Measurements from ENCODE around the gene FBL. TPM values are rescaled to one million over a fixed set of nuclear protein-coding genes. Genes with fewer than 3 reads are reported as not detected.
A peak's percentile ranks its signal among the peaks of the same experiment; 100 is the strongest.

Gene FBL
- total and polyA plus RNA-seq, 3 experiments from 2014 or later: 182 to 682 (median 661) TPM

GRCh38 chr19:39871886-39872866 is 26.0 kb upstream of the FBL start:
- Histone ChIP-seq H3K4me1 (ENCODE audit: insufficient read depth, low read length) (no peaks in the 10 kb centered on the region), H3K27me3 (ENCODE audit: insufficient read depth, low read length, poor library complexity, severe bottlenecking) (no peaks in the 10 kb centered on the region), H3K9me3 (ENCODE audit: low read length) (no peaks in the 10 kb centered on the region), H3K27ac (ENCODE audit: low read depth, low read length) (no peak overlapping the region), H3K4me3 (ENCODE audit: low read length) (no peak overlapping the region), H3K36me3 (ENCODE audit: insufficient read depth, low read length) (no peaks in the 10 kb centered on the region)
- ChIA-PET POLR2A (no interaction called here), CTCF (no interaction called here)
- no peak for DNase-seq
- H3K27ac Mint-ChIP-seq: peak overlapping the region in 1 of 8 donors; percentile 29
- H3K36me3 Mint-ChIP-seq: peaks cover 0 to 35% (median 6%) of the 10 kb centered on the region in 3 donors
- H3K9me3 Mint-ChIP-seq: no peaks in the 10 kb centered on the region
- no peaks in the 10 kb centered on the region for H3K27me3 Mint-ChIP-seq
- H3K4me1 Mint-ChIP-seq: no peaks in the 10 kb centered on the region
- H3K4me3 Mint-ChIP-seq: no peak overlapping the region

- POLR2A ChIA-PET: no interaction called here
These were observed 25.2 kb upstream of the FBL start for GRCh38 chr19:39871362-39871761.

DNA sequence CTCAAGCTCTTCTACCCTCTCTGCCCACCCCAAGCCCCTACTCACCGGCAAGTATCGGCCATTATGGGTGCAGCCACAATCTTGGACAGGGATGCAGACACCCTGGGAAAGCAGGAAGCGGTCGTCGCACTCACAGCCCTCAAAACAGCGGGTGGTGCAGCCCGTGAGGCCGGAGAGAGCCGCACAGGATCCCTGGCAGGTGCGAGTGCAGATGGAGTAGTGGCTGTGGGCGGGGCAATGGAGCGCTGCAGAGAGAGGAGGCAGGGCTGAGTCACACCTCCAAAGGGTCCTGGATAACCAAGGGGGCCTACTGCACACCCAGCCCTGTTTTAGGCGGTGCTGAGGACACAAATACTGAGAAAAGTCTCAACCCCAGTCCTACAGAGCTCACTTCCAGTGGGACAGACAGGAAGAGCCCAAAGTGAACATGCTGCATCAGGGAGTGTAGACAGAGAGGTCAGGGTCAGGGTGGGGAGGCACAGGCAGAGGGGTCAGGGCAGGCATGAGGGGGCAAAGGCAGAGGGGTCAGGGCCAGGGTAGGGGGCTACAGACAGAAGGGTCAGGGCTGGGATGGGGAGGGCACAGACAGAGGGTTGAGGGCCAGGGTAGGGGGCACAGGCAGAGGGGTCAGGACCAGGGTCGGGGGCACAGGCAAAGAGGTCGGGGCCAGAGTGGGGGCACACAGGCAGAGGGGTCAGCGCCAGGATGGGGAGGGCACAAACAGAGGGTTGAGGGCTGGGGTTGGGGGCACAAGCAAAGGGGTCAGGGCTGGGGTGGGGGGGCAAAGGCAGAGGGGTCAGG is 24.2 kb upstream of the FBL start:
- Mint-ChIP-seq H3K27ac (peak overlapping the region in 2 of 8 donors; percentile 61 to 65), H3K9me3 (no peaks in the 10 kb centered on the region), H3K4me1 (no peaks in the 10 kb centered on the region), H3K36me3 (peaks cover 0 to 42% (median 9%) of the 10 kb centered on the region in 3 donors), H3K27me3 (no peaks in the 10 kb centered on the region), H3K4me3 (no peak overlapping the region)
- Histone ChIP-seq H3K4me1 (ENCODE audit: insufficient read depth, low read length) (no peaks in the 10 kb centered on the region), H3K9me3 (ENCODE audit: low read length) (no peaks in the 10 kb centered on the region), H3K36me3 (ENCODE audit: insufficient read depth, low read length) (no peaks in the 10 kb centered on the region), H3K4me3 (ENCODE audit: low read length) (no peak overlapping the region), H3K27ac (ENCODE audit: low read depth, low read length) (no peak overlapping the region), H3K27me3 (ENCODE audit: insufficient read depth, low read length, poor library complexity, severe bottlenecking) (no peaks in the 10 kb centered on the region)
- DNase-seq: no peak
- ChIA-PET CTCF (no interaction called here), POLR2A (no interaction called here)

More at GRCh38 chr19:39871362-39871761, 25.2 kb upstream of the FBL start:
- H3K27ac Mint-ChIP-seq: peak overlapping the region in 1 of 8 donors; percentile 86
- no peaks in the 10 kb centered on the region for H3K36me3 ChIP-seq (ENCODE audit: insufficient read depth, low read length)
- CTCF ChIA-PET: no interaction called here
- no peak overlapping the region for H3K4me3 Mint-ChIP-seq
- H3K27me3 ChIP-seq (ENCODE audit: insufficient read depth, low read length, poor library complexity, severe bottlenecking): no peaks in the 10 kb centered on the region
- H3K4me3 ChIP-seq (ENCODE audit: low read length): no peak overlapping the region
- no peak for DNase-seq
- H3K9me3 ChIP-seq (ENCODE audit: low read length): no peaks in the 10 kb centered on the region
- H3K27me3 Mint-ChIP-seq: no peaks in the 10 kb centered on the region
- H3K36me3 Mint-ChIP-seq: peaks cover 0 to 41% (median 6%) of the 10 kb centered on the region in 3 donors
- H3K9me3 Mint-ChIP-seq: no peaks in the 10 kb centered on the region
- no peaks in the 10 kb centered on the region for H3K4me1 ChIP-seq (ENCODE audit: insufficient read depth, low read length)
- no peaks in the 10 kb centered on the region for H3K4me1 Mint-ChIP-seq
- H3K27ac ChIP-seq (ENCODE audit: low read depth, low read length): no peak overlapping the region

DNA sequence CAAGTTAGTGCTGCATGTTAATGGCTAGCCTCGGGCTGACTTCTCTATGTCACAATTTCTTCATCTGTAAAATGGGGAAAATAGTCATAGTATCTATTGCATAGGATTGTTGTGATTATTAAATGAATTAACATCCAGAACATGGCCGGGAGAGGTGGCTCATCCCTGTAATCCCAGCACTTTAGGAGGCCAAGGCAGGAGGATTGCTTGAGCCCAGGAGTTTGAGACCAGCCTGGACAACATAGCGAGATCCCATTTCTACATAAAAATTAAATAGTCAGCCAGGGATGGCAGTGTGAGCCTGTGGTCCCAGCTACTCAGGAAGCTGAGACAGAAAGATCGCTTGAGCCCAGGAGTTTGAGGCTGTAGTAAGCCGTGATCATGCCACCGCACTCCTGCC is 21.8 kb upstream of the FBL start:
- peaks cover 0 to 43% (median 9%) of the 10 kb centered on the region in 3 donors for H3K36me3 Mint-ChIP-seq
- no peaks in the 10 kb centered on the region for H3K9me3 Mint-ChIP-seq
- no peaks in the 10 kb centered on the region for H3K4me1 Mint-ChIP-seq
- H3K27ac Mint-ChIP-seq: peak overlapping the region in 1 of 8 donors; percentile 47
- no peaks in the 10 kb centered on the region for H3K36me3 ChIP-seq (ENCODE audit: insufficient read depth, low read length)
- H3K27me3 ChIP-seq (ENCODE audit: insufficient read depth, low read length, poor library complexity, severe bottlenecking): no peaks in the 10 kb centered on the region
- no peaks in the 10 kb centered on the region for H3K4me1 ChIP-seq (ENCODE audit: insufficient read depth, low read length)
- H3K4me3 ChIP-seq (ENCODE audit: low read length): no peak overlapping the region
- POLR2A ChIA-PET: no interaction called here
- no peak overlapping the region for H3K4me3 Mint-ChIP-seq
- no peaks in the 10 kb centered on the region for H3K9me3 ChIP-seq (ENCODE audit: low read length)
- DNase-seq: no peak
- no peak overlapping the region for H3K27ac ChIP-seq (ENCODE audit: low read depth, low read length)
- peaks cover 0 to 2% of the 10 kb centered on the region in 2 donors for H3K27me3 Mint-ChIP-seq
- CTCF ChIA-PET: no interaction called here

DNA sequence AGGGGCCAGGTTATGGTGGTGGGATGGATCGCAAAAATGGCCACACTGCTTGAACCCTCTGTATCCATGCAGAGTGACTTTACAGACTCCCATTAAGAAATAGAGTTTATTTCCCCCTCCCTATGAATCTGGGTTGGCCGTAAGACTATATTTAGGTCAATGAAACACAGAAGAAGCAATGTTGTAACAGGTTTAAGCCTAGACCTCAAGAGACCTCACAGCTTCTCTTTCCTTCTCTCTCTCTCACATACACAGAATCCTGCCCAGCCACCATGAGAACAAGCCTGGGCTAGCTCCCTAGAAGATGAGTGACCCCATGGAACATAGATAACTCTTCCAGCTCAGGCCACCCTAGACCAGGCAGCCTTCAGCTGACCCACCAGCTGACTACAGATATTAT is 21.0 kb upstream of the FBL start:
- CTCF ChIA-PET: no interaction called here
- DNase-seq: no peak

GRCh38 chr19:39865953-39866352 is 19.8 kb upstream of the FBL start:
- Mint-ChIP-seq H3K27ac (no peak overlapping the region), H3K4me1 (no peaks in the 10 kb centered on the region), H3K27me3 (peaks cover 0 to 2% of the 10 kb centered on the region in 2 donors), H3K9me3 (no peaks in the 10 kb centered on the region), H3K4me3 (no peak overlapping the region), H3K36me3 (peaks cover 0 to 36% (median 9%) of the 10 kb centered on the region in 3 donors)
- CTCF ChIA-PET: no interaction called here
- no peaks in the 10 kb centered on the region for H3K9me3 ChIP-seq (ENCODE audit: low read length)
- DNase-seq: no peak
- POLR2A ChIA-PET: no interaction called here
- no peaks in the 10 kb centered on the region for H3K36me3 ChIP-seq (ENCODE audit: insufficient read depth, low read length)
- H3K4me1 ChIP-seq (ENCODE audit: insufficient read depth, low read length): no peaks in the 10 kb centered on the region
- no peak overlapping the region for H3K27ac ChIP-seq (ENCODE audit: low read depth, low read length)
- H3K27me3 ChIP-seq (ENCODE audit: insufficient read depth, low read length, poor library complexity, severe bottlenecking): no peaks in the 10 kb centered on the region
- H3K4me3 ChIP-seq (ENCODE audit: low read length): no peak overlapping the region

More for the DNA sequence above, 21.0 kb upstream of the FBL start:
- peaks cover 0 to 2% of the 10 kb centered on the region in 2 donors for H3K27me3 Mint-ChIP-seq
- peaks cover 0 to 43% (median 9%) of the 10 kb centered on the region in 3 donors for H3K36me3 Mint-ChIP-seq
- no peak overlapping the region for H3K4me3 ChIP-seq (ENCODE audit: low read length)
- H3K4me1 Mint-ChIP-seq: no peaks in the 10 kb centered on the region
- H3K9me3 ChIP-seq (ENCODE audit: low read length): no peaks in the 10 kb centered on the region
- no peaks in the 10 kb centered on the region for H3K9me3 Mint-ChIP-seq
- peak overlapping the region in 1 of 8 donors; percentile 19 for H3K27ac Mint-ChIP-seq
- H3K4me1 ChIP-seq (ENCODE audit: insufficient read depth, low read length): no peaks in the 10 kb centered on the region
- no peak overlapping the region for H3K4me3 Mint-ChIP-seq
- no peak overlapping the region for H3K27ac ChIP-seq (ENCODE audit: low read depth, low read length)
- POLR2A ChIA-PET: no interaction called here
- no peaks in the 10 kb centered on the region for H3K36me3 ChIP-seq (ENCODE audit: insufficient read depth, low read length)
- H3K27me3 ChIP-seq (ENCODE audit: insufficient read depth, low read length, poor library complexity, severe bottlenecking): no peaks in the 10 kb centered on the region

- CTCF ChIA-PET: no interaction called here
- Histone ChIP-seq H3K36me3 (ENCODE audit: insufficient read depth, low read length) (no peaks in the 10 kb centered on the region), H3K4me3 (ENCODE audit: low read length) (no peak overlapping the region), H3K27me3 (ENCODE audit: insufficient read depth, low read length, poor library complexity, severe bottlenecking) (no peaks in the 10 kb centered on the region), H3K27ac (ENCODE audit: low read depth, low read length) (no peak overlapping the region), H3K9me3 (ENCODE audit: low read length) (no peaks in the 10 kb centered on the region), H3K4me1 (ENCODE audit: insufficient read depth, low read length) (no peaks in the 10 kb centered on the region)
- Mint-ChIP-seq H3K27me3 (peaks cover 0 to 2% of the 10 kb centered on the region in 2 donors), H3K9me3 (no peaks in the 10 kb centered on the region), H3K27ac (no peak overlapping the region), H3K36me3 (peaks cover 0 to 36% (median 9%) of the 10 kb centered on the region in 3 donors), H3K4me3 (no peak overlapping the region), H3K4me1 (no peaks in the 10 kb centered on the region)
- DNase-seq: no peak
- POLR2A ChIA-PET: no interaction called here
These were observed 19.0 kb upstream of the FBL start for GRCh38 chr19:39865186-39865585.

DNA sequence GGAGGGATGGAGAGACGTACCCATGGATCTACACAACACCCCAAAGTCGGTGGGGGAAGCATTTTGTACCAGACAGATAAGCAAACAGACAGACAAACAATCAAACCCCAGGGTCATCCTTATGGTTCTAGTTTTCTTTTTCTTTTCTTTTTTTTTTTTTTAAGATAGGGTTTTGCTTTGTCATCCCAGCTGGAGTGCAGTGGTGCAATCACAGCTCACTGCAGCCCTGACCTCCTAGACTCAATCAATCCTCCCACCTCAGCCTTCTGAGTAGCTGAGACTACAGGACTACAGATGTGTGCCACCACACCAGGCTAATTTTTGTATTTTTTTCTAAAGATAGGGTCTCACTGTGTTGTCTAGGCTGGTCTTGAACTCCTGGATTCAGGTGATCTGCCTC is 17.9 kb upstream of the FBL start:
- Mint-ChIP-seq H3K4me1 (peaks cover 0 to 2% (median 0%) of the 10 kb centered on the region in 3 donors), H3K27ac (no peak overlapping the region), H3K27me3 (peaks cover 0 to 2% of the 10 kb centered on the region in 2 donors), H3K4me3 (no peak overlapping the region), H3K9me3 (no peaks in the 10 kb centered on the region), H3K36me3 (peaks cover 0 to 31% (median 6%) of the 10 kb centered on the region in 3 donors)
- Histone ChIP-seq H3K27me3 (ENCODE audit: insufficient read depth, low read length, poor library complexity, severe bottlenecking) (no peaks in the 10 kb centered on the region), H3K27ac (ENCODE audit: low read depth, low read length) (no peak overlapping the region), H3K4me3 (ENCODE audit: low read length) (no peak overlapping the region), H3K36me3 (ENCODE audit: insufficient read depth, low read length) (no peaks in the 10 kb centered on the region), H3K9me3 (ENCODE audit: low read length) (no peaks in the 10 kb centered on the region), H3K4me1 (ENCODE audit: insufficient read depth, low read length) (no peaks in the 10 kb centered on the region)
- ChIA-PET POLR2A (interaction anchor here (0.6 kb wide), 1 partner anchor 70 kb away, joined by 4 read pairs; no protein-coding TSS in a partner anchor), CTCF (no interaction called here)
- DNase-seq: no peak
